Fibroblast of skin of right biceps (primary cell): ENCODE data around the gene NFX1.

Experiments used
- DNase-seq: peaks from one replicate; pipeline ENCODE4 v3.0.0-alpha.2; 2013

The NFX1 gene

GRCh38 chr9:33290247-33291030 lies at the start of gene NFX1:
Gene NFX1 (plus strand): TSS chr9:33290516. CDS start chr9:33290573, 57 bp downstream.
- peak; percentile 99 for DNase-seq

- DNase-seq, result no peak
Measured at GRCh38 chr9:33241298-33241697, 49.0 kb upstream of the NFX1 start.

GRCh38 chr9:33242609-33243134 lies 47.6 kb upstream of the NFX1 start:
- no peak for DNase-seq

GRCh38 chr9:33244137-33244784 lies 46.1 kb upstream of the NFX1 start:
- no peak for DNase-seq

GRCh38 chr9:33245341-33245740 lies 45.0 kb upstream of the NFX1 start:
- no peak for DNase-seq

- no peak for DNase-seq
Measured at GRCh38 chr9:33246269-33246860, 44.0 kb upstream of the NFX1 start.

- no peak for DNase-seq
Measured at GRCh38 chr9:33248606-33249005, 41.7 kb upstream of the NFX1 start.

GRCh38 chr9:33249087-33249658 lies 41.1 kb upstream of the NFX1 start:
- no peak for DNase-seq

GRCh38 chr9:33249983-33250382 lies 40.3 kb upstream of the NFX1 start:
- DNase-seq, result no peak

- DNase-seq, result no peak
Measured at GRCh38 chr9:33250458-33250995, 39.8 kb upstream of the NFX1 start.

- no peak for DNase-seq
Measured at GRCh38 chr9:33254211-33254610, 36.1 kb upstream of the NFX1 start.

GRCh38 chr9:33255014-33255413 lies 35.3 kb upstream of the NFX1 start:
- DNase-seq, result no peak

GRCh38 chr9:33255471-33255870 lies 34.8 kb upstream of the NFX1 start:
- DNase-seq, result no peak

- DNase-seq, result no peak
Measured at GRCh38 chr9:33256236-33256635, 34.1 kb upstream of the NFX1 start.

- DNase-seq, result no peak
Measured at GRCh38 chr9:33257276-33257675, 33.0 kb upstream of the NFX1 start.

GRCh38 chr9:33260372-33260771 lies 29.9 kb upstream of the NFX1 start:
- no peak for DNase-seq

GRCh38 chr9:33263131-33264002 lies 26.9 kb upstream of the NFX1 start:
- DNase-seq, result peak; percentile 15

- no peak for DNase-seq
Measured at GRCh38 chr9:33264003-33264472, 26.3 kb upstream of the NFX1 start.

- peak; percentile 99 for DNase-seq
Measured at GRCh38 chr9:33264473-33265177, 25.7 kb upstream of the NFX1 start, which contains the start of the genes BAG1 and CHMP5. Gene BAG1 (minus strand): TSS chr9:33264708. Gene CHMP5 (plus strand): TSS chr9:33265049. CDS start chr9:33265079, 30 bp downstream.

- no peak for DNase-seq
Measured at GRCh38 chr9:33265211-33265865, 25.0 kb upstream of the NFX1 start.
